ENCODE results near the gene AHNAK2. TPM values are rescaled to one million over a fixed set of nuclear protein-coding genes. Genes with fewer than 3 reads are reported as not detected.

AHNAK2 gene
- total and polyA plus RNA-seq, 2 donors from 2014 or later = 1.1 to 72.0 TPM

GRCh38 chr14:104974146-104974541, 4.0 kb downstream of the AHNAK2 start:
- FAIRE-seq (no peak), DNase-seq (peak in 2 of 5 donors; percentile 51 to 73)
- H3K9me3 ChIP-seq (ENCODE audit: control insufficient read depth in 2 of 3, insufficient read depth in 1 of 3, low read length in 3 of 3) = no peaks in the 10 kb centered on the region
- TF ChIP-seq CTCF (IDR thresholded peaks at IDR 0.05; ENCODE audit: borderline replicate concordance, extremely low read depth, insufficient read depth) = no peak
- intact Hi-C loops (cut with DNase I) = loop anchor here (10.0 kb wide), 1 partner anchor 71 kb away; no protein-coding TSS in a partner anchor
- H3K36me3 ChIP-seq (ENCODE audit: control insufficient read depth in 2 of 3, insufficient read depth in 3 of 3, low read length in 3 of 3) = no peaks in the 10 kb centered on the region
- H3K9ac ChIP-seq (ENCODE audit: low read length in 3 of 3) = no peak overlapping the region
- H3K4me1 ChIP-seq (ENCODE audit: control insufficient read depth in 2 of 3, insufficient read depth in 2 of 3, low read depth in 1 of 3, low read length in 3 of 3) = peaks cover 0 to 34% (median 5%) of the 10 kb centered on the region in 3 donors
- H3K27ac ChIP-seq (ENCODE audit: low read depth in 2 of 2, low read length in 2 of 2) = no peak overlapping the region
- no peak overlapping the region for H3K4me3 ChIP-seq (ENCODE audit: low read length in 3 of 3)
- H3K27me3 ChIP-seq (ENCODE audit: control insufficient read depth, insufficient read depth, low read length) = no peaks in the 10 kb centered on the region

- Histone ChIP-seq H3K4me1 (ENCODE audit: control insufficient read depth in 2 of 3, insufficient read depth in 2 of 3, low read depth in 1 of 3, low read length in 3 of 3) (peaks cover 0 to 35% (median 5%) of the 10 kb centered on the region in 3 donors), H3K9ac (ENCODE audit: low read length in 3 of 3) (no peak overlapping the region), H3K27me3 (ENCODE audit: control insufficient read depth, insufficient read depth, low read length) (no peaks in the 10 kb centered on the region), H3K4me3 (ENCODE audit: low read length in 3 of 3) (no peak overlapping the region), H3K9me3 (ENCODE audit: control insufficient read depth in 2 of 3, insufficient read depth in 1 of 3, low read length in 3 of 3) (no peaks in the 10 kb centered on the region), H3K36me3 (ENCODE audit: control insufficient read depth in 2 of 3, insufficient read depth in 3 of 3, low read length in 3 of 3) (no peaks in the 10 kb centered on the region), H3K27ac (ENCODE audit: low read depth in 2 of 2, low read length in 2 of 2) (no peak overlapping the region)
- TF ChIP-seq CTCF (IDR thresholded peaks at IDR 0.05; ENCODE audit: borderline replicate concordance, extremely low read depth, insufficient read depth) = no peak
- DNase-seq = peak in 3 of 5 donors; percentile 47 to 93 (median 64)
- intact Hi-C loops (cut with DNase I) = loop anchor here (10.0 kb wide), 1 partner anchor 71 kb away; no protein-coding TSS in a partner anchor
- no peak for FAIRE-seq
Observed at GRCh38 chr14:104973385-104974145, 4.6 kb downstream of the AHNAK2 start.

- no peak overlapping the region for H3K27ac ChIP-seq (ENCODE audit: low read depth in 2 of 2, low read length in 2 of 2)
- intact Hi-C loops (cut with DNase I) = loop anchor here (10.0 kb wide), 1 partner anchor 72 kb away; no protein-coding TSS in a partner anchor
- H3K27me3 ChIP-seq (ENCODE audit: control insufficient read depth, insufficient read depth, low read length) = no peaks in the 10 kb centered on the region
- peaks cover 0 to 40% (median 5%) of the 10 kb centered on the region in 3 donors for H3K4me1 ChIP-seq (ENCODE audit: control insufficient read depth in 2 of 3, insufficient read depth in 2 of 3, low read depth in 1 of 3, low read length in 3 of 3)
- no peak overlapping the region for H3K4me3 ChIP-seq (ENCODE audit: low read length in 3 of 3)
- FAIRE-seq (no peak), DNase-seq (peak; percentile 36 to 97 (median 47))
- no peaks in the 10 kb centered on the region for H3K9me3 ChIP-seq (ENCODE audit: control insufficient read depth in 2 of 3, insufficient read depth in 1 of 3, low read length in 3 of 3)
- no peaks in the 10 kb centered on the region for H3K36me3 ChIP-seq (ENCODE audit: control insufficient read depth in 2 of 3, insufficient read depth in 3 of 3, low read length in 3 of 3)
- no peak for TF ChIP-seq CTCF (IDR thresholded peaks at IDR 0.05; ENCODE audit: borderline replicate concordance, extremely low read depth, insufficient read depth)
- no peak overlapping the region for H3K9ac ChIP-seq (ENCODE audit: low read length in 3 of 3)
Observed at GRCh38 chr14:104973135-104973384, 5.1 kb downstream of the AHNAK2 start.
